SU-DHL-6 (cell line): ENCODE measurements around the gene BTAF1.

Source experiments
- H2AFZ ChIP-seq: fragments of 200-600 bp; sonication (generic); 2 replicates; pipeline ENCODE4 v1.6.1; 2014; ENCODE audit warnings: low read depth, mild to moderate bottlenecking, moderate library complexity, mixed read lengths, antibody characterized with exemption, low read length; ENCODE audit not compliant: severe bottlenecking
- H3F3A ChIP-seq: fragments of 200-600 bp; shearing (Covaris generic); 2 replicates; pipeline ENCODE4 v1.6.0; 2016; ENCODE audit warnings: antibody characterized with exemption, mild to moderate bottlenecking; ENCODE audit not compliant: insufficient read depth
- H3K27ac ChIP-seq: fragments of 200-600 bp; sonication (generic); 2 replicates; pipeline ENCODE4 v1.5.1; 2016; ENCODE audit warnings: low read depth, mild to moderate bottlenecking, low read length, moderate library complexity, mixed read lengths
- H3K27me3 ChIP-seq: fragments of 200-600 bp; sonication (generic), shearing (Covaris generic); 2 replicates; pipeline ENCODE4 v1.6.0; 2014; ENCODE audit warnings: mild to moderate bottlenecking, low read length
- H3K36me3 ChIP-seq: fragments of 200-600 bp; sonication (generic); 2 replicates; pipeline ENCODE4 v1.6.1; 2014; ENCODE audit warnings: mild to moderate bottlenecking, low read length, mixed read lengths
- H3K4me2 ChIP-seq: fragments of 300-600, 200-600 bp; shearing (Covaris generic), sonication (generic); 2 replicates; pipeline ENCODE4 v1.6.0; 2014; ENCODE audit warnings: low read length, low read depth, mild to moderate bottlenecking; ENCODE audit not compliant: poor library complexity, severe bottlenecking
- H3K4me3 ChIP-seq: fragments of 200-600 bp; sonication (generic); 2 replicates; pipeline ENCODE4 v1.5.1; 2014; ENCODE audit warnings: antibody characterized with exemption, low read length, mild to moderate bottlenecking, mixed read lengths; ENCODE audit not compliant: insufficient read depth, poor library complexity, severe bottlenecking
- H3K79me2 ChIP-seq: fragments of 200-600 bp; sonication (generic); 2 replicates; pipeline ENCODE4 v1.6.1; 2014; ENCODE audit warnings: mild to moderate bottlenecking, low read length, moderate library complexity; ENCODE audit not compliant: insufficient read depth
- H3K9ac ChIP-seq: fragments of 200-600 bp; sonication (generic); 2 replicates; pipeline ENCODE4 v1.7.0; 2014; ENCODE audit warnings: mild to moderate bottlenecking, low read length
- H3K9me2 ChIP-seq: fragments of 200-600 bp; sonication (generic); replicated peaks from 2 replicates; pipeline ENCODE4 v1.6.1; 2014; ENCODE audit warnings: low read length; ENCODE audit not compliant: insufficient read depth
- H3K9me3 ChIP-seq: fragments of 200-600 bp; sonication (generic); 2 replicates; pipeline ENCODE4 v1.6.1; 2014; ENCODE audit warnings: low read length, mixed read lengths; ENCODE audit not compliant: insufficient read depth
- H4K20me1 ChIP-seq: fragments of 200-600 bp; sonication (generic); 2 replicates; pipeline ENCODE4 v1.6.1; 2014; ENCODE audit warnings: low read depth, mild to moderate bottlenecking, antibody characterized with exemption, low read length, moderate library complexity, mixed read lengths
- CTCF ChIP-seq: fragments of 200-600 bp; sonication (generic); IDR thresholded peaks from one replicate; pipeline ENCODE4 v1.5.1; 2017; ENCODE audit warnings: antibody characterized with exemption, mild to moderate bottlenecking, low read length, moderate library complexity; ENCODE audit not compliant: insufficient read depth, poor library complexity, severe bottlenecking
- EZH2phosphoT487 ChIP-seq: fragments of 200-600 bp; sonication (generic), shearing (Covaris generic); conservative IDR thresholded peaks from 2 replicates; pipeline ENCODE4 v1.6.1; 2018; ENCODE audit warnings: mild to moderate bottlenecking, antibody characterized with exemption, low read length, moderate library complexity, mixed read lengths

BTAF1 gene

GRCh38 chr10:91896212-91896756 is 27.3 kb upstream of the BTAF1 start:
- Histone ChIP-seq H2AFZ (no peak overlapping the region), H4K20me1 (no peaks in the 10 kb centered on the region), H3K27ac (no peak overlapping the region), H3K9me2 (no peaks in the 10 kb centered on the region), H3K79me2 (no peaks in the 10 kb centered on the region), H3K4me2 (no peak overlapping the region), H3K9ac (no peak overlapping the region), H3K9me3 (no peaks in the 10 kb centered on the region), H3K36me3 (no peaks in the 10 kb centered on the region), H3F3A (no peaks in the 10 kb centered on the region), H3K4me3 (no peak overlapping the region), H3K27me3 (no peaks in the 10 kb centered on the region)
- TF ChIP-seq CTCF (no peak), EZH2phosphoT487 (no peak)

GRCh38 chr10:91897421-91897820 is 26.1 kb upstream of the BTAF1 start:
- Histone ChIP-seq H4K20me1 (no peaks in the 10 kb centered on the region), H3K27me3 (no peaks in the 10 kb centered on the region), H3K9ac (no peak overlapping the region), H3K9me3 (no peaks in the 10 kb centered on the region), H3K27ac (no peak overlapping the region), H3K36me3 (no peaks in the 10 kb centered on the region), H3K79me2 (no peaks in the 10 kb centered on the region), H2AFZ (no peak overlapping the region), H3K4me2 (no peak overlapping the region), H3F3A (no peaks in the 10 kb centered on the region), H3K4me3 (no peak overlapping the region), H3K9me2 (no peaks in the 10 kb centered on the region)
- TF ChIP-seq CTCF = no peak
- TF ChIP-seq EZH2phosphoT487 = no peak

- Histone ChIP-seq H3K9me2 (no peaks in the 10 kb centered on the region), H3K9me3 (no peaks in the 10 kb centered on the region), H3K9ac (no peak overlapping the region), H3K36me3 (no peaks in the 10 kb centered on the region), H3F3A (no peaks in the 10 kb centered on the region; the same call in 1 of the 2 replicates), H3K4me3 (no peak overlapping the region), H3K27me3 (no peaks in the 10 kb centered on the region), H2AFZ (no peak overlapping the region), H3K27ac (no peak overlapping the region), H3K79me2 (no peaks in the 10 kb centered on the region), H3K4me2 (no peak overlapping the region), H4K20me1 (no peaks in the 10 kb centered on the region)
- TF ChIP-seq CTCF = no peak
- no peak for TF ChIP-seq EZH2phosphoT487
Observed at GRCh38 chr10:91901784-91902677, 21.5 kb upstream of the BTAF1 start.
